Stomach (tissue), 9 donors: ENCODE data around the gene CDKN1B. TPM values are rescaled to one million over a fixed set of nuclear protein-coding genes. Genes with fewer than 3 reads are reported as not detected.
A peak's percentile ranks its signal among the peaks of the same experiment; 100 is the strongest.

Source experiments
- DNase-seq, 2 donors: peaks; one replicate each; pipeline versions ENCODE4 v3.0.0 to v3.0.0-alpha.2; 2013 to 2019
- H3K27ac ChIP-seq, 5 donors: fragments of 200-600 bp in 4 of 5; sonication (generic) in 4 of 5; one replicate each; pipeline ENCODE4 v1.5.1; 2013 to 2019; ENCODE audit warnings: mild to moderate bottlenecking in 1 of 5, moderate library complexity in 1 of 5
- H3K27me3 ChIP-seq, 3 donors: fragments of 200-600 bp; sonication (generic); one replicate each; pipeline ENCODE4 v1.5.1; 2017 to 2019; ENCODE audit warnings: mixed run types in 1 of 3
- H3K36me3 ChIP-seq, 4 donors: fragments of 200-600 bp; sonication (generic); 1 replicate in 3 of 4; 2 replicates in 1 of 4; pipeline ENCODE4 v1.5.1; 2016 to 2019
- H3K4me1 ChIP-seq, 4 donors: fragments of 200-600 bp; sonication (generic); one replicate each; pipeline ENCODE4 v1.5.1; 2016 to 2019
- H3K4me3 ChIP-seq, 4 donors: fragments of 200-600 bp; sonication (generic) in 3 of 4; one replicate each; pipeline ENCODE4 v1.5.1; 2016 to 2019; ENCODE audit warnings: mild to moderate bottlenecking in 1 of 4
- H3K9me3 ChIP-seq, 4 donors: fragments of 200-600 bp; sonication (generic); one replicate each; pipeline ENCODE4 v1.5.1; 2016 to 2019
- EP300 ChIP-seq: sonication (generic); formaldehyde crosslinking; IDR thresholded peaks from one replicate; pipeline ENCODE4 v1.6.1; 2017; ENCODE audit warnings: antibody characterized with exemption
- POLR2A ChIP-seq, 4 donors: fragments of 450-650 bp; IDR thresholded peaks; one replicate each; pipeline ENCODE4 v1.6.1; 2016; ENCODE audit warnings: antibody characterized with exemption in 4 of 4, control low read depth in 2 of 4, mild to moderate bottlenecking in 1 of 4, moderate library complexity in 1 of 4
- POLR2AphosphoS5 ChIP-seq, 3 donors: sonication (generic); formaldehyde crosslinking; IDR thresholded peaks; one replicate each; pipeline ENCODE4 v1.6.1; 2016; ENCODE audit warnings: antibody characterized with exemption in 3 of 3
- WGBS, 5 donors: extraction: QIAGEN DNeasy Blood & Tissue Kit in 3 of 5; methylation state at CpG; one replicate each; pipeline versions ENCODE4 v1.1.5 to v1.1.7; 2013 to 2018; 5-methylcytosine and 5-hydroxymethylcytosine counted together
- intact Hi-C: fragments of 100-400 bp; cut with DNase I; formaldehyde crosslinking; loops from one replicate; pipeline ENCODE4 v1.15.1; 2023; ENCODE audit warnings: low total_unique reads
- polyA plus RNA-seq, 3 donors: library from polyadenylated mRNA; stranded (reverse); fragments of 200-250 nt; gene quantifications; one replicate each; pipeline ENCODE4 v1.2.3, GENCODE V29; 2013
- total RNA-seq, 5 donors: library from RNA; depleted of rRNA; stranded (reverse); fragments of >200 nt; gene quantifications; one replicate each; pipeline versions ENCODE4 v1.1.0 to v1.2.3, GENCODE V29; 2014 to 2016
- TF ChIP-seq, protein P1 (sequence below), 7 experiments: fragments of 450-650 bp in 4 of 7; fragments of 200-600 bp in 3 of 7; sonication (generic) in 3 of 7; IDR thresholded peaks; one replicate each; pipeline ENCODE4 v1.5.1; 2016 to 2019; ENCODE audit warnings: antibody characterized with exemption in 7 of 7, control low read depth in 2 of 7, mild to moderate bottlenecking in 1 of 7
- donor health status: healthy with polysubstance abuse.
- donor health status: Bipolar disorder and iron deficiency.
- donor health status: healthy.

The CDKN1B gene
- total and polyA plus RNA-seq, 8 donors = 17.7 to 60.8 (median 32.8) TPM

DNA sequence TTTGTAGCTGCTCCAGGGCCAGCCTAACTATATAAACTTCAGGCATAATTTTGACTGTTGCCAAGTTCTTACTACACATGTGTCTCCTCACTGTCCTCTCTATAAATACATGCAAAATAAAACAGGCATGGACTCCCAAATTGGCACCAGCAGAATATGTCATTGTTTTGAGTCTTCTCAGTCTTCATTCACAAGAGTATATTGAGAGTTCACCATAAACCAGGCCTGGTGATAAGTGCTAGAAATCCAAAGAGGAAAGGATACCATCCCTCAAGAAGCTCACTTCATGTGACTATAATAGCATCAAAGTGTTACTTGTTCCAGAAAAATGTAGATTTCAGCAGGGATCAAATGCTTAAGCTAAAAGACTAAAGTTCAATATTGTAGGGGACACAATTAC lies 34.9 kb upstream of the CDKN1B start:
- Histone ChIP-seq H3K36me3 (no peaks in the 10 kb centered on the region), H3K4me1 (peaks cover 0 to 6% (median 3%) of the 10 kb centered on the region in 4 donors), H3K27me3 (peaks cover 0 to 6% (median 0%) of the 10 kb centered on the region in 3 donors), H3K4me3 (no peak overlapping the region), H3K27ac (no peak overlapping the region), H3K9me3 (no peaks in the 10 kb centered on the region)
- intact Hi-C loops = no loop called here
- TF ChIP-seq POLR2A (IDR thresholded peaks at IDR 0.05) (no peak), POLR2AphosphoS5 (IDR thresholded peaks at IDR 0.05) (no peak), EP300 (no peak)
- TF ChIP-seq, protein P1, sequence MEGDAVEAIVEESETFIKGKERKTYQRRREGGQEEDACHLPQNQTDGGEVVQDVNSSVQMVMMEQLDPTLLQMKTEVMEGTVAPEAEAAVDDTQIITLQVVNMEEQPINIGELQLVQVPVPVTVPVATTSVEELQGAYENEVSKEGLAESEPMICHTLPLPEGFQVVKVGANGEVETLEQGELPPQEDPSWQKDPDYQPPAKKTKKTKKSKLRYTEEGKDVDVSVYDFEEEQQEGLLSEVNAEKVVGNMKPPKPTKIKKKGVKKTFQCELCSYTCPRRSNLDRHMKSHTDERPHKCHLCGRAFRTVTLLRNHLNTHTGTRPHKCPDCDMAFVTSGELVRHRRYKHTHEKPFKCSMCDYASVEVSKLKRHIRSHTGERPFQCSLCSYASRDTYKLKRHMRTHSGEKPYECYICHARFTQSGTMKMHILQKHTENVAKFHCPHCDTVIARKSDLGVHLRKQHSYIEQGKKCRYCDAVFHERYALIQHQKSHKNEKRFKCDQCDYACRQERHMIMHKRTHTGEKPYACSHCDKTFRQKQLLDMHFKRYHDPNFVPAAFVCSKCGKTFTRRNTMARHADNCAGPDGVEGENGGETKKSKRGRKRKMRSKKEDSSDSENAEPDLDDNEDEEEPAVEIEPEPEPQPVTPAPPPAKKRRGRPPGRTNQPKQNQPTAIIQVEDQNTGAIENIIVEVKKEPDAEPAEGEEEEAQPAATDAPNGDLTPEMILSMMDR (IDR thresholded peaks at IDR 0.05) = no peak
- DNase-seq = no peak

DNA sequence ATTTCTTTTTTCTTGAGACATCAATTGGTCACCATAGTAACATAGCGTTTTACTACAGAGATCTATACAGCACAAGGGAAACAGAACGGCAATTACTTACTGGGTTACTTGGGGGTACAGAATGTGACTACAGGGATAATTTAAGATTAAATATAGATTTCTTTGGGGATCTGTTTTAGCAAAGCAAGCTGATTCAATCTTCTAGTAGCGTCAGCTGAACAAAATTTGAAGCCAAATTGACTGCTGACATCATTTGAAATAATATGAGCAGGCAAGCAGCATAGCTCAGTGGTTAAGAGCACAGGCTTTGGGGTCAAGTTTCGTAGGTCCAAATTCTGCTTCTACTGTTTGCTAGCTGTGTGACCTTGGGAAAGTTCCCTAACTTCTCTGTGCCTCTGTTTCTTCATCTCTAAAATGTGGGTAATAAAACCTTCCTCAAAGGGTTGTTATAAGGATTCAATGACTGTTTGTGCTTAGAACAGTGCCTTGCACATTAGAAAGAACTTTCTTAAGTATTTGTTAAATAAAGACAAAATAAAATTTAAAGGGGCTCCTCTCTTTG lies 34.0 kb upstream of the CDKN1B start:
- TF ChIP-seq EP300 = no peak
- no peak for TF ChIP-seq POLR2AphosphoS5 (IDR thresholded peaks at IDR 0.05)
- TF ChIP-seq, protein P1 (IDR thresholded peaks at IDR 0.05) = no peak
- no peak for TF ChIP-seq POLR2A (IDR thresholded peaks at IDR 0.05)
- H3K4me1 ChIP-seq = peaks cover 0 to 6% (median 3%) of the 10 kb centered on the region in 4 donors
- H3K27ac ChIP-seq = no peak overlapping the region
- H3K9me3 ChIP-seq = no peaks in the 10 kb centered on the region
- intact Hi-C loops = no loop called here
- no peak for DNase-seq
- H3K27me3 ChIP-seq = peaks cover 0 to 6% (median 0%) of the 10 kb centered on the region in 3 donors
- H3K4me3 ChIP-seq = no peak overlapping the region
- H3K36me3 ChIP-seq = no peaks in the 10 kb centered on the region
- WGBS, 5 donors = 80 to 86% (median 84%) methylated on average over 4 of the region's 4 CpGs

DNA sequence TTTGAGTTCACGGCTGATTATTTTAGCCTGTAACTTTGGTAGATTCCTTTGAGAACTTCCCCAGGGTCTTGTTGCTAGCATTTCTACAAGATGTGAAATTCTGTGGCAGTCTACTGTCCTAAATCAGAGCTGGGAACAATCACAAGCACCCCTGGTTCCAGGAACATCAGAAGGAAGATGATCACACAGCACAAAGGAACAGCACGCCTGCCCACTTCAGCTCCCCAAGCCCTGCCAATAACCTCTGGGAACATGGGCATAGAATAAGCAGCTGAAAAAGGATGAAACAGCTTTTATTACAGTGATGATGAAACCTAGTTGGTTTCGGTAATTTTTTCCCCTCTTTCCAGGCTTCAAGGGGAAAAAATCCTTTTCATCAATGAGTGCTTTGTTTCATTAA lies 33.4 kb upstream of the CDKN1B start:
- Histone ChIP-seq H3K4me3 (no peak overlapping the region), H3K9me3 (no peaks in the 10 kb centered on the region), H3K4me1 (peaks cover 0 to 6% (median 3%) of the 10 kb centered on the region in 4 donors), H3K27ac (no peak overlapping the region), H3K36me3 (no peaks in the 10 kb centered on the region), H3K27me3 (peaks cover 0 to 6% (median 0%) of the 10 kb centered on the region in 3 donors)
- 66 to 80% (median 73%) methylated on average over 3 of the region's 3 CpGs for WGBS, 5 donors
- intact Hi-C loops = no loop called here
- TF ChIP-seq POLR2A (IDR thresholded peaks at IDR 0.05) (no peak), EP300 (no peak), POLR2AphosphoS5 (IDR thresholded peaks at IDR 0.05) (no peak)
- TF ChIP-seq, protein P1 (IDR thresholded peaks at IDR 0.05) = no peak
- DNase-seq = no peak

DNA sequence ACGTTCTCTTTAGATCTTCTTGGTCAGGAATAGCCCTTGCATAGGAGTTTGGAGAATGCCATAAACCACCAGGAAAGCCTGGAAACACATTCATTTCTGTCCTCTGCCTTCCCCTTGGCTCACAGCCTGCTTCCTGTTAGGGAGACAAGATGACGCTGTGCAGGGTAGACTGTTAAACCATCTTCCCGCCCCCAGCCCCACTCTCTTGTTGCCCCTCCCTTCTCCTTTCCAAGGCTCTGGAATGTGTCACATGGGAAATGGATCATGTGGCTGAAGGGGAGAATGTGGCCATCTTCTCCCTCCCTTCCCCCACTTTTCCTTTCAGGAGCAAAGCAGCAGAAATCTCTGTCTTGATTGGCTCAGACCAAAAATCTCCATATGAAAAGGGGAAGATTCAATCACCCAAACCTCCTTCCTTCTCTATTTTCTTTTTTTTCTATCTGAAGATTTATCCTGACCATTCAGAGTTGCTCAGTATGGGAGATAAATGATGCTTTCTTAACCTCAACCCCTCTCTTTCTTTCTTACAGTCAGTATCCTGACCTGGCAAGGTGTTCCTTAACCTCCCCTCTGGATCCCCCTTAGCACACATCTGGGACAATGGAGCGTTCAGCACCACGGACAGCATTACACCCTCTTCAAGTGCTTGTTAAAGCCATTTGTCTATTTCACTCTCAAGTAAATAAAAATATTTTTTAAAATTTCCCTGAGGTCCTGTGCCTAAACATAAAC lies 32.6 kb upstream of the CDKN1B start:
- no peaks in the 10 kb centered on the region for H3K9me3 ChIP-seq
- peak in 1 of 2 donors; percentile 82 for DNase-seq

More for the DNA sequence above, 32.6 kb upstream of the CDKN1B start:
- 10 to 16% (median 11%) methylated on average over 5 of the region's 5 CpGs for WGBS, 5 donors
- no peak for TF ChIP-seq POLR2A (IDR thresholded peaks at IDR 0.05)
- no peak for TF ChIP-seq POLR2AphosphoS5 (IDR thresholded peaks at IDR 0.05)
- TF ChIP-seq EP300 = no peak
- TF ChIP-seq, protein P1 (IDR thresholded peaks at IDR 0.05) = no peak
- peaks cover 0 to 6% (median 3%) of the 10 kb centered on the region in 4 donors for H3K4me1 ChIP-seq
- no peak overlapping the region for H3K27ac ChIP-seq
- intact Hi-C loops = no loop called here
- H3K36me3 ChIP-seq = no peaks in the 10 kb centered on the region
- no peak overlapping the region for H3K4me3 ChIP-seq
- peaks cover 0 to 6% (median 0%) of the 10 kb centered on the region in 3 donors for H3K27me3 ChIP-seq
